SK-N-SH (cell line): Measurements from ENCODE around the gene MYH7B. TPM values are rescaled to one million over a fixed set of nuclear protein-coding genes. Genes with fewer than 3 reads are reported as not detected.

Experiments used
- CTCF ChIA-PET: fragments of 300-600, 350-600 bp; formaldehyde crosslinking; extraction: SDS; loops from one replicate; lab custom pipeline; 2021; lab: Yijun Ruan, JAX
- POLR2A ChIA-PET: fragments of 350-600 bp; sonication (Branson Sonifier 250); formaldehyde crosslinking; extraction: SDS; loops from one replicate; lab custom pipeline; 2020; ENCODE audit warnings: antibody characterized with exemption, inconsistent platforms; lab: Yijun Ruan, JAX
- DNase-seq: peaks from one replicate; pipeline ENCODE4 v3.0.0; 2012
- H2AFZ ChIP-seq: fragments of 200-600 bp; sonication (generic); 2 replicates; pipeline ENCODE4 v1.8.1; 2016; ENCODE audit warnings: antibody characterized with exemption, mild to moderate bottlenecking, low read depth
- H3F3A ChIP-seq: fragments of 200-600 bp; sonication (generic); replicated peaks from 2 replicates; pipeline ENCODE3; 2016; ENCODE audit warnings: antibody characterized with exemption, mild to moderate bottlenecking; ENCODE audit not compliant: insufficient read depth
- H3K27ac ChIP-seq, 2 experiments: fragments of 200-500 bp in 1 of 2; fragments of 200-600 bp in 1 of 2; sonication (Bioruptor generic) in 1 of 2; sonication (generic), shearing (Covaris generic) in 1 of 2; 2 replicates each; pipeline versions ENCODE4 v1.5.1 to v1.6.1; 2014 to 2016; ENCODE audit warnings: low read depth in 2 of 2, inconsistent platforms in 1 of 2, low read length in 1 of 2, mild to moderate bottlenecking in 1 of 2, mixed read lengths in 1 of 2
- H3K27me3 ChIP-seq: fragments of 200-600 bp; sonication (generic), shearing (Covaris generic); 2 replicates; pipeline ENCODE4 v1.6.1; 2016; ENCODE audit warnings: mixed run types; ENCODE audit not compliant: insufficient read depth
- H3K36me3 ChIP-seq, 2 experiments: fragments of 200-500 bp in 1 of 2; fragments of 200-600 bp in 1 of 2; sonication (Bioruptor generic) in 1 of 2; sonication (generic) in 1 of 2; replicated peaks in 1 of 2; 2 replicates each; pipeline versions ENCODE3 to v1.5.1; 2014 to 2016; ENCODE audit warnings: low read length in 1 of 2, mild to moderate bottlenecking in 1 of 2; ENCODE audit not compliant: insufficient read depth in 2 of 2, control insufficient read depth in 1 of 2
- H3K4me1 ChIP-seq, 2 experiments: fragments of 200-500 bp in 1 of 2; fragments of 200-600 bp in 1 of 2; sonication (Bioruptor generic) in 1 of 2; sonication (generic), shearing (Covaris generic) in 1 of 2; 2 replicates each; pipeline versions ENCODE4 v1.5.1 to v1.6.1; 2014 to 2016; ENCODE audit warnings: low read depth in 1 of 2, low read length in 1 of 2, mixed run types in 1 of 2; ENCODE audit not compliant: insufficient read depth in 2 of 2, control insufficient read depth in 1 of 2
- H3K4me2 ChIP-seq: fragments of 200-600 bp; sonication (generic), shearing (Covaris generic); 2 replicates; pipeline ENCODE4 v1.6.1; 2017; ENCODE audit warnings: mixed run types
- H3K4me3 ChIP-seq, 2 experiments: fragments of 200-500 bp in 1 of 2; fragments of 200-600 bp in 1 of 2; sonication (Bioruptor generic) in 1 of 2; sonication (generic), shearing (Covaris generic) in 1 of 2; 2 replicates each; pipeline versions ENCODE4 v1.5.1 to v1.8.1; 2014 to 2016; ENCODE audit warnings: low read depth in 2 of 2, inconsistent platforms in 1 of 2, low read length in 1 of 2, mild to moderate bottlenecking in 1 of 2, mixed read lengths in 1 of 2, moderate library complexity in 1 of 2
- H3K79me2 ChIP-seq: fragments of 200-600 bp; sonication (generic); 2 replicates; pipeline ENCODE4 v1.8.1; 2017; ENCODE audit warnings: mild to moderate bottlenecking; ENCODE audit not compliant: insufficient read depth
- H3K9ac ChIP-seq: fragments of 200-600 bp; sonication (generic); 2 replicates; pipeline ENCODE4 v1.6.1; 2017; ENCODE audit warnings: mixed run types
- H3K9me2 ChIP-seq: fragments of 200-600 bp; sonication (generic); 2 replicates; pipeline ENCODE4 v1.6.1; 2017; ENCODE audit warnings: mixed run types
- H3K9me3 ChIP-seq: fragments of 200-600 bp; sonication (generic); 2 replicates; pipeline ENCODE4 v1.6.1; 2017; ENCODE audit warnings: mixed run types, mild to moderate bottlenecking, moderate library complexity
- H4K20me1 ChIP-seq: fragments of 200-600 bp; sonication (generic); 2 replicates; pipeline ENCODE4 v1.6.1; 2017; ENCODE audit warnings: mild to moderate bottlenecking, mixed run types; ENCODE audit not compliant: insufficient read depth
- CHD2 ChIP-seq: fragments of 150-350 bp; IDR thresholded peaks from 2 replicates; pipeline ENCODE4 v1.6.1; 2018; ENCODE audit warnings: low read length; ENCODE audit not compliant: partially characterized antibody
- ELF1 ChIP-seq: IDR thresholded peaks from 2 replicates; pipeline ENCODE4 v1.4.0; 2012
- EP300 ChIP-seq, 2 experiments: IDR thresholded peaks; 2 replicates each; pipeline versions ENCODE4 v1.4.0 to v1.6.1; 2012; ENCODE audit warnings: borderline replicate concordance in 1 of 2, low read depth in 1 of 2, low read length in 1 of 2
- MEF2A ChIP-seq: IDR thresholded peaks from 2 replicates; pipeline ENCODE4 v1.4.0; 2012; ENCODE audit warnings: low read depth, borderline replicate concordance
- MXI1 ChIP-seq: IDR thresholded peaks from 2 replicates; pipeline ENCODE4 v1.6.1; 2012; ENCODE audit warnings: mild to moderate bottlenecking, low read depth, low read length, improper control_type of control experiment
- NRF1 ChIP-seq: IDR thresholded peaks from 2 replicates; pipeline ENCODE4 v1.6.1; 2012; ENCODE audit warnings: low read depth, mild to moderate bottlenecking, low read length
- POLR2AphosphoS5 ChIP-seq: IDR thresholded peaks from 2 replicates; pipeline ENCODE4 v1.6.1; 2012; ENCODE audit warnings: low read depth, low read length
- RAD21 ChIP-seq: IDR thresholded peaks from 2 replicates; pipeline ENCODE4 v1.6.1; 2012; ENCODE audit warnings: mild to moderate bottlenecking, low read length
- RCOR1 ChIP-seq: fragments of 150-350 bp; IDR thresholded peaks from 2 replicates; pipeline ENCODE4 v1.6.1; 2017; ENCODE audit warnings: antibody characterized with exemption, low read length
- RFX5 ChIP-seq: IDR thresholded peaks from 2 replicates; pipeline ENCODE4 v1.6.1; 2012; ENCODE audit warnings: mild to moderate bottlenecking, improper control_type of control experiment, low read length
- RXRA ChIP-seq: IDR thresholded peaks from 2 replicates; pipeline ENCODE4 v1.4.0; 2012; ENCODE audit warnings: low read depth, mild to moderate bottlenecking, borderline replicate concordance
- SMC3 ChIP-seq: IDR thresholded peaks from 2 replicates; pipeline ENCODE4 v1.6.1; 2012; ENCODE audit warnings: low read depth, low read length, improper control_type of control experiment
- TAF1 ChIP-seq: IDR thresholded peaks from 2 replicates; pipeline ENCODE4 v1.6.1; 2012; ENCODE audit warnings: low read depth, mild to moderate bottlenecking, low read length, moderate library complexity, borderline replicate concordance
- TEAD4 ChIP-seq: IDR thresholded peaks from 2 replicates; pipeline ENCODE4 v1.4.0; 2012; ENCODE audit warnings: mild to moderate bottlenecking, borderline replicate concordance; ENCODE audit not compliant: insufficient read depth
- WGBS: methylation state at CpG from one replicate; pipeline ENCODE4 v1.1.6; 2017; ENCODE audit warnings: low lambda C conversion rate; 5-methylcytosine and 5-hydroxymethylcytosine counted together
- polyA plus RNA-seq, 3 experiments: library from polyadenylated mRNA; depleted of rRNA; stranded (reverse); fragments of >200 nt; gene quantifications; 2 replicates each; pipeline ENCODE4 v1.2.3, GENCODE V29; 2012
- TF ChIP-seq, protein P1 (sequence below): IDR thresholded peaks from 2 replicates; pipeline ENCODE4 v1.6.1; 2012; ENCODE audit warnings: mild to moderate bottlenecking, low read depth, low read length, moderate library complexity
- TF ChIP-seq, protein P2 (sequence below): IDR thresholded peaks from 2 replicates; pipeline ENCODE4; 2012
- TF ChIP-seq, protein P3 (sequence below): fragments of 150-350 bp; IDR thresholded peaks from 2 replicates; pipeline ENCODE4 v1.6.1; 2017; ENCODE audit warnings: antibody characterized with exemption, low read length, low read depth, borderline replicate concordance

MYH7B gene
- polyA plus RNA-seq, 1 of the 3 experiments (the other 2 are of a cell fraction), result 0.41 TPM

DNA sequence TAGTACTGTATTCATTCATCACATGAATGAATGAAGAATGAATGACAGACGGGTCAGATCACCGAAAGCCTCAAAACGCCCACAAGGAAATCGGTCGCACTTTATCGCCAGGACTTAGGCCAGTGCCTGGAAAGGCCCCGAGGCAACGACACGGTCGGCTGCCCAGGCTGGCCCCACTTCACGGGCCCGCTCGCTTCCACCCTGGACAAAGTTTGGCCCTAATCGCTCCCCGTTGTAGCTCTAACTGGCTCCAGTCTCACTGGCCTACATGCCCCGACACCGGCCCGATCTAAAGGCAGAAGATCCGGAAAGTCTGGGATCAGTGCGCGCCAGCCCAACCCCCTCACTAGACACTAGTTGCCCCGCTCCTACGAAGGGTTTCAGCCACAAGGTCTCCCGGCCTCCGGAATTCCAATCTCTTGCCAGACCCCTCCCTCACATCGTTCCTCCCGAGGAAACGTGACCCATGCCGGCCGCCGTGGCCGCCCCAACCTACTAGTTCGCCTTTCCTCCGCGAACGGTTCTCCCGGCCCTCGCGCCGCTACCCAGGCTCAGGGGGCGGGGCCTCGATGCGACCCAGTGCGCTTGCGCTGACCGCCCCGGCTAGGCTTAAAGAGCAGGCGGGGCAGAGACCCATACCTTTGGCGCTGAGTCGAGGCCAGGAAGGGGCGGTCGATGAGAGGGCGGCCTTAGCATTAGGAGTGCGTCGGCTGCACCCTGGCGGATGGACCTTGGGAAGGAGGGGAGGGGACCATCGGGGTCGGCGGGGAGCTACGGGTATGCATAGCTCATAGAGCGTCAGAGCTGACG is at the start of gene MYH7B, which contains the start of gene GSS (continued):
- TF ChIP-seq MEF2A, result no peak
- no peak for TF ChIP-seq RFX5
- TF ChIP-seq RAD21, result peak; percentile 77
- TF ChIP-seq, protein P1, sequence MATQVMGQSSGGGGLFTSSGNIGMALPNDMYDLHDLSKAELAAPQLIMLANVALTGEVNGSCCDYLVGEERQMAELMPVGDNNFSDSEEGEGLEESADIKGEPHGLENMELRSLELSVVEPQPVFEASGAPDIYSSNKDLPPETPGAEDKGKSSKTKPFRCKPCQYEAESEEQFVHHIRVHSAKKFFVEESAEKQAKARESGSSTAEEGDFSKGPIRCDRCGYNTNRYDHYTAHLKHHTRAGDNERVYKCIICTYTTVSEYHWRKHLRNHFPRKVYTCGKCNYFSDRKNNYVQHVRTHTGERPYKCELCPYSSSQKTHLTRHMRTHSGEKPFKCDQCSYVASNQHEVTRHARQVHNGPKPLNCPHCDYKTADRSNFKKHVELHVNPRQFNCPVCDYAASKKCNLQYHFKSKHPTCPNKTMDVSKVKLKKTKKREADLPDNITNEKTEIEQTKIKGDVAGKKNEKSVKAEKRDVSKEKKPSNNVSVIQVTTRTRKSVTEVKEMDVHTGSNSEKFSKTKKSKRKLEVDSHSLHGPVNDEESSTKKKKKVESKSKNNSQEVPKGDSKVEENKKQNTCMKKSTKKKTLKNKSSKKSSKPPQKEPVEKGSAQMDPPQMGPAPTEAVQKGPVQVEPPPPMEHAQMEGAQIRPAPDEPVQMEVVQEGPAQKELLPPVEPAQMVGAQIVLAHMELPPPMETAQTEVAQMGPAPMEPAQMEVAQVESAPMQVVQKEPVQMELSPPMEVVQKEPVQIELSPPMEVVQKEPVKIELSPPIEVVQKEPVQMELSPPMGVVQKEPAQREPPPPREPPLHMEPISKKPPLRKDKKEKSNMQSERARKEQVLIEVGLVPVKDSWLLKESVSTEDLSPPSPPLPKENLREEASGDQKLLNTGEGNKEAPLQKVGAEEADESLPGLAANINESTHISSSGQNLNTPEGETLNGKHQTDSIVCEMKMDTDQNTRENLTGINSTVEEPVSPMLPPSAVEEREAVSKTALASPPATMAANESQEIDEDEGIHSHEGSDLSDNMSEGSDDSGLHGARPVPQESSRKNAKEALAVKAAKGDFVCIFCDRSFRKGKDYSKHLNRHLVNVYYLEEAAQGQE, result peak; percentile 77
- TF ChIP-seq ELF1, result peak; percentile 54; the same call in 1 of the 2 replicates
- peak; percentile 91 for TF ChIP-seq POLR2AphosphoS5
- TF ChIP-seq TEAD4, result no peak; the same call in 1 of the 2 replicates
- TF ChIP-seq, protein P2, sequence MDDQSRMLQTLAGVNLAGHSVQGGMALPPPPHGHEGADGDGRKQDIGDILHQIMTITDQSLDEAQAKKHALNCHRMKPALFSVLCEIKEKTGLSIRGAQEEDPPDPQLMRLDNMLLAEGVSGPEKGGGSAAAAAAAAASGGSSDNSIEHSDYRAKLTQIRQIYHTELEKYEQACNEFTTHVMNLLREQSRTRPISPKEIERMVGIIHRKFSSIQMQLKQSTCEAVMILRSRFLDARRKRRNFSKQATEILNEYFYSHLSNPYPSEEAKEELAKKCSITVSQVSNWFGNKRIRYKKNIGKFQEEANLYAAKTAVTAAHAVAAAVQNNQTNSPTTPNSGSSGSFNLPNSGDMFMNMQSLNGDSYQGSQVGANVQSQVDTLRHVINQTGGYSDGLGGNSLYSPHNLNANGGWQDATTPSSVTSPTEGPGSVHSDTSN, result no peak; the same call in 1 of the 2 replicates
- TF ChIP-seq, all 33 proteins: peak for 15

DNA sequence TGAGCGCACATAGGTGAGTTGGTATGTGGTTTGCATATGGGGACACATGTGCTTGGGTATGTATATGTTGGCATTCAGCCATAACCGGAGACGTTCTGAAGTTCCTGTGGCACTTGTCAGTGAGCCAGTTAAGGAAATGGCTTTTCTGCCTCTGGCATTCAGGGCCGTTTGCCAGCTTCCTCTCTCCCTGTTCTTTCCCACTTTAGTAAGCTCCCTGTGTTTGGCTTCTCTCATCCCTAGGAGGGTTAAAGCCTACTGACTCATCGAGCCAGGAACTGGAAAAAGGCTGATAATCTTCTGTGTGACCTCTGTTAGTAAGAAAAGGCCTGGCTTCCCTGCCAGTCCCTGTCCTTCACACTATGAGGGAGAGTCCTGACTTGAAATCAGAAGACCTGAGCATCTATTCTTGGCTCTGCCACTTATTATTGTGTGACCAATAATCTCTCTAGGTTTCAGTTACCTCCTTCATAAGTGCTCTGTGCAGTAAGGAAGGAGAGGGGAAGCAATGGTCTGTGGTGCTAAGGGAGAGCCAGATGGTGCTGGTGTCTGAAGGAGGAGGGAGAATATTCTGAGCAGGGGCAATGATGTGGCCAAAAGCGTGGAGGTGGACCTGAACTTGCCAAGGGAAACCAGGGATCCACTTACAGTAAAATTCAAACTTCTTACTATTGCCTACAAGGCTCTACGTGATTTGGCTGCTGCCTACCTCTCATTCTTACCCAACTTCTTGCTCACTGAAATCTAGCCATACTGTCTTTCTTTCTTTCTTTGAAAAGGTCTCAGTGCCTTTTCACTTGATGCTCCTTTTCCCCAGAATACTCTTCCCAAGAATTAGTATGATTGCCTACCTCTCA is 47.8 kb upstream of the MYH7B start:
- Histone ChIP-seq H3K4me2 (peak overlapping the region; percentile 33), H3K27me3 (no peaks in the 10 kb centered on the region), H2AFZ (0 out of 2 replicates have a peak overlapping the region, but pooled peaks have one; percentile 41), H3K79me2 (peaks cover 7% of the 10 kb centered on the region; the same call in 1 of the 2 replicates), H3F3A (peaks cover 23% of the 10 kb centered on the region), H3K27ac (peak overlapping the region; percentile 87 to 88), H3K9me3 (no peaks in the 10 kb centered on the region), H4K20me1 (no peaks in the 10 kb centered on the region), H3K4me3 (no peak overlapping the region; a peak in 1 of 4 replicates), H3K9ac (peak overlapping the region; percentile 33; the same call in 1 of the 2 replicates), H3K9me2 (no peaks in the 10 kb centered on the region), H3K4me1 (peaks cover 12 to 19% of the 10 kb centered on the region in 2 experiments), H3K36me3 (no peaks in the 10 kb centered on the region)
- 18% methylated on average over 7 of the region's 7 CpGs for WGBS
- POLR2A ChIA-PET, result no interaction called here
- CTCF ChIA-PET, result interaction anchor here (2.2 kb wide), 1 partner anchor 35 kb away, joined by 6 read pairs; the partner anchor contains the start of gene GGT7
- DNase-seq, result peak; percentile 82
- TF ChIP-seq SMC3, result no peak
- TF ChIP-seq EP300 (IDR thresholded peaks at IDR 0.05; ENCODE audit: borderline replicate concordance in 1 of 2, low read depth in 1 of 2, low read length in 1 of 2), result peak in 1 of 2 experiments; percentile 79; a peak in 2 of 4 replicates
- no peak for TF ChIP-seq MEF2A
- no peak for TF ChIP-seq NRF1
- peak; percentile 40; the same call in 1 of the 2 replicates for TF ChIP-seq MXI1
- no peak; the same call in 1 of the 2 replicates for TF ChIP-seq TAF1
- TF ChIP-seq RAD21, result no peak
- TF ChIP-seq RCOR1, result peak; percentile 87
- TF ChIP-seq, protein P1, result peak; percentile 71; the same call in 1 of the 2 replicates
- TF ChIP-seq, protein P3, sequence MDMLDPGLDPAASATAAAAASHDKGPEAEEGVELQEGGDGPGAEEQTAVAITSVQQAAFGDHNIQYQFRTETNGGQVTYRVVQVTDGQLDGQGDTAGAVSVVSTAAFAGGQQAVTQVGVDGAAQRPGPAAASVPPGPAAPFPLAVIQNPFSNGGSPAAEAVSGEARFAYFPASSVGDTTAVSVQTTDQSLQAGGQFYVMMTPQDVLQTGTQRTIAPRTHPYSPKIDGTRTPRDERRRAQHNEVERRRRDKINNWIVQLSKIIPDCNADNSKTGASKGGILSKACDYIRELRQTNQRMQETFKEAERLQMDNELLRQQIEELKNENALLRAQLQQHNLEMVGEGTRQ, result no peak
- peak; percentile 78 for TF ChIP-seq RXRA
- no peak for TF ChIP-seq RFX5
- TF ChIP-seq CHD2, result peak; percentile 64
